ENCODE data around the gene CLIP1.
"Not testable (repeated sequence)": the region's sequence is repeated elsewhere in the genome, so short reads cannot be mapped to it uniquely, and the experiment has no call there.

The CLIP1 gene

GRCh38 chr12:122265886-122266229, 156.6 kb downstream of the CLIP1 start:
- Histone ChIP-seq H3K79me2 (ENCODE audit: insufficient read depth, low read length) (0 out of 2 replicates have a peak, but pooled peaks cover 7% of the 10 kb centered on the region), H2AFZ (ENCODE audit: low read length) (no peak overlapping the region), H3K27ac (ENCODE audit: low read depth, low read length, poor library complexity, severe bottlenecking) (peak overlapping the region; percentile 65), H3K9me2 (ENCODE audit: low read depth, low read length) (no peaks in the 10 kb centered on the region), H3F3A (ENCODE audit: insufficient read depth, low read length) (no peaks in the 10 kb centered on the region), H3K4me1 (ENCODE audit: insufficient read depth, low read length, severe bottlenecking) (peaks cover 20% of the 10 kb centered on the region), H3K36me3 (ENCODE audit: insufficient read depth, low read length) (peaks cover 30% of the 10 kb centered on the region), H3K4me3 (ENCODE audit: low read depth, low read length, poor library complexity, severe bottlenecking) (peak overlapping the region; percentile 87), H3K9ac (ENCODE audit: low read length) (peak overlapping the region; percentile 88), H3K27me3 (ENCODE audit: insufficient read depth, low read length) (no peaks in the 10 kb centered on the region), H3K9me3 (ENCODE audit: low read length) (no peaks in the 10 kb centered on the region), H4K20me1 (ENCODE audit: insufficient read depth, low read length) (no peaks in the 10 kb centered on the region), H3K4me2 (ENCODE audit: low read length) (peak overlapping the region; percentile 88)
- no peak for TF ChIP-seq CTCF (IDR thresholded peaks at IDR 0.05; ENCODE audit: low read length)
- TF ChIP-seq EZH2 (IDR thresholded peaks at IDR 0.05; ENCODE audit: borderline replicate concordance, low read length) = no peak

- Histone ChIP-seq H3K9ac (ENCODE audit: low read length) (peak overlapping the region; percentile 88), H4K20me1 (ENCODE audit: insufficient read depth, low read length) (no peaks in the 10 kb centered on the region), H3K79me2 (ENCODE audit: insufficient read depth, low read length) (0 out of 2 replicates have a peak, but pooled peaks cover 7% of the 10 kb centered on the region), H3K27me3 (ENCODE audit: insufficient read depth, low read length) (no peaks in the 10 kb centered on the region), H3K27ac (ENCODE audit: low read depth, low read length, poor library complexity, severe bottlenecking) (peak overlapping the region; percentile 65), H3K9me2 (ENCODE audit: low read depth, low read length) (no peaks in the 10 kb centered on the region), H2AFZ (ENCODE audit: low read length) (no peak overlapping the region), H3K4me1 (ENCODE audit: insufficient read depth, low read length, severe bottlenecking) (peaks cover 20% of the 10 kb centered on the region), H3F3A (ENCODE audit: insufficient read depth, low read length) (no peaks in the 10 kb centered on the region), H3K4me3 (ENCODE audit: low read depth, low read length, poor library complexity, severe bottlenecking) (peak overlapping the region; percentile 87), H3K4me2 (ENCODE audit: low read length) (peak overlapping the region; percentile 88), H3K9me3 (ENCODE audit: low read length) (no peaks in the 10 kb centered on the region), H3K36me3 (ENCODE audit: insufficient read depth, low read length) (peaks cover 33% of the 10 kb centered on the region)
- TF ChIP-seq EZH2 (IDR thresholded peaks at IDR 0.05; ENCODE audit: borderline replicate concordance, low read length) = no peak
Measured at GRCh38 chr12:122265476-122265875, 157.0 kb downstream of the CLIP1 start.

GRCh38 chr12:122260735-122261134, 161.7 kb downstream of the CLIP1 start:
- Histone ChIP-seq H3K4me1 (ENCODE audit: insufficient read depth, low read length, severe bottlenecking) (peaks cover 12% of the 10 kb centered on the region), H3K36me3 (ENCODE audit: insufficient read depth, low read length) (peaks cover 66% of the 10 kb centered on the region)
- not testable (repeated sequence) for H3K4me2 ChIP-seq (ENCODE audit: low read length); H3K27me3 ChIP-seq (ENCODE audit: insufficient read depth, low read length); H4K20me1 ChIP-seq (ENCODE audit: insufficient read depth, low read length); H3F3A ChIP-seq (ENCODE audit: insufficient read depth, low read length); H3K9me2 ChIP-seq (ENCODE audit: low read depth, low read length); H2AFZ ChIP-seq (ENCODE audit: low read length); H3K79me2 ChIP-seq (ENCODE audit: insufficient read depth, low read length); H3K4me3 ChIP-seq (ENCODE audit: low read depth, low read length, poor library complexity, severe bottlenecking); H3K27ac ChIP-seq (ENCODE audit: low read depth, low read length, poor library complexity, severe bottlenecking); H3K9me3 ChIP-seq (ENCODE audit: low read length); H3K9ac ChIP-seq (ENCODE audit: low read length)

- H3K79me2 ChIP-seq (ENCODE audit: insufficient read depth, low read length); H3K9me3 ChIP-seq (ENCODE audit: low read length); H3K27me3 ChIP-seq (ENCODE audit: insufficient read depth, low read length); H4K20me1 ChIP-seq (ENCODE audit: insufficient read depth, low read length); H3F3A ChIP-seq (ENCODE audit: insufficient read depth, low read length); H2AFZ ChIP-seq (ENCODE audit: low read length); H3K4me2 ChIP-seq (ENCODE audit: low read length); H3K9ac ChIP-seq (ENCODE audit: low read length); H3K4me3 ChIP-seq (ENCODE audit: low read depth, low read length, poor library complexity, severe bottlenecking); H3K9me2 ChIP-seq (ENCODE audit: low read depth, low read length); H3K4me1 ChIP-seq (ENCODE audit: insufficient read depth, low read length, severe bottlenecking); H3K27ac ChIP-seq (ENCODE audit: low read depth, low read length, poor library complexity, severe bottlenecking): not testable (repeated sequence)
- H3K36me3 ChIP-seq (ENCODE audit: insufficient read depth, low read length) = peaks cover 65% of the 10 kb centered on the region
Measured at GRCh38 chr12:122258939-122259338, 163.5 kb downstream of the CLIP1 start.

- not testable (repeated sequence) for H3K27me3 ChIP-seq (ENCODE audit: insufficient read depth, low read length); H3K4me2 ChIP-seq (ENCODE audit: low read length); H3K27ac ChIP-seq (ENCODE audit: low read depth, low read length, poor library complexity, severe bottlenecking); H3K9me3 ChIP-seq (ENCODE audit: low read length); H2AFZ ChIP-seq (ENCODE audit: low read length); H4K20me1 ChIP-seq (ENCODE audit: insufficient read depth, low read length); H3K79me2 ChIP-seq (ENCODE audit: insufficient read depth, low read length); H3K4me3 ChIP-seq (ENCODE audit: low read depth, low read length, poor library complexity, severe bottlenecking); H3K4me1 ChIP-seq (ENCODE audit: insufficient read depth, low read length, severe bottlenecking); H3F3A ChIP-seq (ENCODE audit: insufficient read depth, low read length); H3K9ac ChIP-seq (ENCODE audit: low read length); H3K9me2 ChIP-seq (ENCODE audit: low read depth, low read length)
- peaks cover 60% of the 10 kb centered on the region for H3K36me3 ChIP-seq (ENCODE audit: insufficient read depth, low read length)
Measured at GRCh38 chr12:122258462-122258861, 164.0 kb downstream of the CLIP1 start.
